ENCODE measurements around the gene RUNX2.

GRCh38 chr6:45398075-45398813 is 70.1 kb downstream of the RUNX2 start:
- TF ChIP-seq CTCF (IDR thresholded peaks at IDR 0.05) (no peak), POLR2A (IDR thresholded peaks at IDR 0.05) (no peak)

All from Peyer's patch (tissue), 4 donors.